Stimulated activated CD8-positive, alpha-beta memory T cell treated with anti-CD3 and anti-CD28 coated beads, Interleukin-2, amount 100 ng/mL, for 1 hour (primary cell): ENCODE measurements around the gene NLGN4X.

Source experiments
- DNase-seq, 2 donors: peaks; one replicate each; pipeline ENCODE4 v3.0.0-alpha.2; 2020; ENCODE audit warnings: low read depth in 2 of 2

NLGN4X gene

GRCh38 chrX:5867778-5868177 is 360.9 kb downstream of the NLGN4X start:
- no peak for DNase-seq

DNA sequence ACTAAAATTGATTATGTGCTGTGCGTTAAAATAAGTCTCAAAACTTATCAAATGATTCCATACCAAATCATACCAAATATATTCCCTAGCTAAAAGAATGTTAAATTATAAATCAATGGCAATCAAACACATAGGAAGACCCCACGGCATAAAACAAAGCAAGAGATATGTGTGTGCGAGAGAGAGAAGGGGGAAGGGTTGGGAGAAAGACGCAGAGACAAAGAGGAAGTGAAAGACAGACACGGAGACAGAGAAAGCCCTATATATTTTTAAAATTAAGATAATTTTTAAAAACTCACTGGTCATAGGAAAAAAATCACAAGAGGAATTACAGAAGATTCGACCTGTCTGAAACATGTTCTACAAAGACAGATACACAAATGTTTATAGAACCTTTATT is 371.4 kb downstream of the NLGN4X start:
- no peak for DNase-seq

- no peak for DNase-seq
These were observed 375.7 kb downstream of the NLGN4X start for GRCh38 chrX:5852941-5853340.

GRCh38 chrX:5842601-5843000 is 386.1 kb downstream of the NLGN4X start:
- no peak for DNase-seq
